Activated naive CD4-positive, alpha-beta T cell treated with anti-CD3 and anti-CD28 coated beads for 36 hours (primary cell): Measurements from ENCODE around the gene SLC1A2. TPM values are rescaled to one million over a fixed set of nuclear protein-coding genes. Genes with fewer than 3 reads are reported as not detected.

Experiments
- CTCF ChIA-PET: fragments of 350-600 bp; sonication (Branson Sonifier 250); formaldehyde crosslinking; loops from one replicate; lab custom pipeline; 2021; ENCODE audit warnings: antibody characterized with exemption; lab: Charles Lee
- DNase-seq: peaks from one replicate; pipeline ENCODE4 v3.0.0-alpha.2; 2020
- H3K27ac Mint-ChIP-seq: one replicate; pipeline ENCODE4 v1.8.0; 2021; ENCODE audit warnings: mild to moderate bottlenecking, mixed read lengths
- H3K27me3 Mint-ChIP-seq: one replicate; pipeline ENCODE4 v1.8.0; 2021; ENCODE audit warnings: low read depth, mixed read lengths
- H3K36me3 Mint-ChIP-seq: one replicate; pipeline ENCODE4 v1.8.0; 2021; ENCODE audit warnings: low read depth, mixed read lengths
- H3K4me1 Mint-ChIP-seq: one replicate; pipeline ENCODE4 v1.8.0; 2021; ENCODE audit warnings: low read depth, mixed read lengths
- H3K4me3 Mint-ChIP-seq: one replicate; pipeline ENCODE4 v1.8.0; 2021; ENCODE audit warnings: mild to moderate bottlenecking, moderate library complexity, mixed read lengths
- H3K9me3 Mint-ChIP-seq: one replicate; pipeline ENCODE4 v1.8.0; 2021; ENCODE audit warnings: mixed read lengths
- intact Hi-C: fragments of 100-400 bp; cut with micrococcal nuclease; formaldehyde crosslinking; loops from one replicate; pipeline ENCODE4 v1.15.1; 2023
- total RNA-seq, 2 experiments: library from RNA; stranded (reverse); gene quantifications; one replicate each; pipeline ENCODE4 v1.2.3, GENCODE V29; 2021

Gene SLC1A2
- total RNA-seq, 2 experiments from 2014 or later = not detected

GRCh38 chr11:35426351-35426750 lies 7.0 kb upstream of the SLC1A2 start:
- CTCF ChIA-PET = interaction anchor here (1.4 kb wide), 1 partner anchor 59 kb away, joined by 3 read pairs; no protein-coding TSS in a partner anchor
- no peaks in the 10 kb centered on the region for H3K36me3 Mint-ChIP-seq
- no peak for DNase-seq
- no peak overlapping the region for H3K4me3 Mint-ChIP-seq
- no peaks in the 10 kb centered on the region for H3K4me1 Mint-ChIP-seq
- H3K27ac Mint-ChIP-seq = no peak overlapping the region
- H3K27me3 Mint-ChIP-seq = peaks cover 39% of the 10 kb centered on the region
- intact Hi-C loops = no loop called here
- no peaks in the 10 kb centered on the region for H3K9me3 Mint-ChIP-seq

GRCh38 chr11:35425603-35426212 lies 6.3 kb upstream of the SLC1A2 start:
- CTCF ChIA-PET = interaction anchor here (1.4 kb wide), 1 partner anchor 60 kb away, joined by 3 read pairs; no protein-coding TSS in a partner anchor
- intact Hi-C loops = no loop called here

GRCh38 chr11:35424157-35424940 lies 5.0 kb upstream of the SLC1A2 start:
- H3K27ac Mint-ChIP-seq = no peak overlapping the region
- no peaks in the 10 kb centered on the region for H3K36me3 Mint-ChIP-seq
- peaks cover 50% of the 10 kb centered on the region for H3K27me3 Mint-ChIP-seq
- intact Hi-C loops = no loop called here
- peaks cover 4% of the 10 kb centered on the region for H3K4me1 Mint-ChIP-seq
- H3K4me3 Mint-ChIP-seq = no peak overlapping the region
- CTCF ChIA-PET = interaction anchor here (0.6 to 1.4 kb wide), 4 partner anchors 10 to 65 kb away, joined by 3 to 4 read pairs (median 4); no protein-coding TSS in a partner anchor
- no peak for DNase-seq
- no peaks in the 10 kb centered on the region for H3K9me3 Mint-ChIP-seq

More at GRCh38 chr11:35425603-35426212, 6.3 kb upstream of the SLC1A2 start:
- Mint-ChIP-seq H3K27ac (no peak overlapping the region), H3K9me3 (no peaks in the 10 kb centered on the region), H3K4me1 (no peaks in the 10 kb centered on the region), H3K27me3 (peaks cover 42% of the 10 kb centered on the region), H3K4me3 (no peak overlapping the region), H3K36me3 (no peaks in the 10 kb centered on the region)
- no peak for DNase-seq

GRCh38 chr11:35420371-35420770 lies 1.0 kb upstream of the SLC1A2 start:
- peak overlapping the region; percentile 50 for H3K4me3 Mint-ChIP-seq
- H3K27ac Mint-ChIP-seq = no peak overlapping the region
- intact Hi-C loops = no loop called here
- CTCF ChIA-PET = interaction anchor here (0.6 to 1.5 kb wide), 3 partner anchors 29 to 584 kb away, joined by 3 to 4 read pairs (median 3); no protein-coding TSS in a partner anchor
- no peak for DNase-seq
- no peaks in the 10 kb centered on the region for H3K9me3 Mint-ChIP-seq
- no peaks in the 10 kb centered on the region for H3K36me3 Mint-ChIP-seq
- peaks cover 59% of the 10 kb centered on the region for H3K27me3 Mint-ChIP-seq
- peaks cover 9% of the 10 kb centered on the region for H3K4me1 Mint-ChIP-seq

- Mint-ChIP-seq H3K27me3 (peaks cover 58% of the 10 kb centered on the region), H3K9me3 (no peaks in the 10 kb centered on the region), H3K4me3 (peak overlapping the region; percentile 50), H3K36me3 (no peaks in the 10 kb centered on the region), H3K4me1 (peaks cover 9% of the 10 kb centered on the region), H3K27ac (no peak overlapping the region)
- intact Hi-C loops = no loop called here
- no peak for DNase-seq
- CTCF ChIA-PET = interaction anchor here (0.6 to 1.5 kb wide), 4 partner anchors 28 to 583 kb away, joined by 3 to 4 read pairs (median 3); no protein-coding TSS in a partner anchor
These were observed 524 bp upstream of the SLC1A2 start for GRCh38 chr11:35419830-35420333.

GRCh38 chr11:35418282-35419183 lies 825 bp downstream of the SLC1A2 start:
- Mint-ChIP-seq H3K36me3 (no peaks in the 10 kb centered on the region), H3K9me3 (no peaks in the 10 kb centered on the region), H3K4me3 (peak overlapping the region; percentile 66), H3K4me1 (peaks cover 9% of the 10 kb centered on the region), H3K27ac (no peak overlapping the region), H3K27me3 (peaks cover 58% of the 10 kb centered on the region)
- peak; percentile 42 for DNase-seq
- intact Hi-C loops = no loop called here
- CTCF ChIA-PET = interaction anchor here (1.1 to 1.5 kb wide), 2 partner anchors 27 to 67 kb away, joined by 3 read pairs; no protein-coding TSS in a partner anchor

- H3K4me1 Mint-ChIP-seq = peaks cover 9% of the 10 kb centered on the region
- H3K27me3 Mint-ChIP-seq = peaks cover 40% of the 10 kb centered on the region
- no peak overlapping the region for H3K27ac Mint-ChIP-seq
- intact Hi-C loops = no loop called here
- H3K9me3 Mint-ChIP-seq = no peaks in the 10 kb centered on the region
- DNase-seq = no peak
- H3K36me3 Mint-ChIP-seq = no peaks in the 10 kb centered on the region
- CTCF ChIA-PET = interaction anchor here (1.1 to 2.1 kb wide), 3 partner anchors 23 to 830 kb away, joined by 3 to 4 read pairs (median 3); no protein-coding TSS in a partner anchor
- H3K4me3 Mint-ChIP-seq = no peak overlapping the region
These were observed 3.9 kb downstream of the SLC1A2 start for GRCh38 chr11:35415487-35415886.

- Mint-ChIP-seq H3K27ac (no peak overlapping the region), H3K36me3 (no peaks in the 10 kb centered on the region), H3K4me1 (peaks cover 5% of the 10 kb centered on the region), H3K4me3 (no peak overlapping the region), H3K9me3 (no peaks in the 10 kb centered on the region), H3K27me3 (peaks cover 35% of the 10 kb centered on the region)
- intact Hi-C loops = no loop called here
- DNase-seq = no peak
- CTCF ChIA-PET = interaction anchor here (0.7 to 2.1 kb wide), 4 partner anchors 10 to 829 kb away, joined by 3 to 4 read pairs (median 3); no protein-coding TSS in a partner anchor
These were observed 4.6 kb downstream of the SLC1A2 start for GRCh38 chr11:35414776-35415175.

GRCh38 chr11:35414311-35414710 lies 5.0 kb downstream of the SLC1A2 start:
- no peaks in the 10 kb centered on the region for H3K36me3 Mint-ChIP-seq
- no peak overlapping the region for H3K27ac Mint-ChIP-seq
- CTCF ChIA-PET = interaction anchor here (0.7 to 1.2 kb wide), 3 partner anchors 10 to 71 kb away, joined by 3 read pairs; no protein-coding TSS in a partner anchor
- peaks cover 5% of the 10 kb centered on the region for H3K4me1 Mint-ChIP-seq
- H3K4me3 Mint-ChIP-seq = no peak overlapping the region
- intact Hi-C loops = no loop called here
- no peak for DNase-seq
- H3K9me3 Mint-ChIP-seq = no peaks in the 10 kb centered on the region
- peaks cover 34% of the 10 kb centered on the region for H3K27me3 Mint-ChIP-seq

GRCh38 chr11:35413598-35413997 lies 5.8 kb downstream of the SLC1A2 start:
- H3K27me3 Mint-ChIP-seq = peaks cover 32% of the 10 kb centered on the region
- CTCF ChIA-PET = interaction anchor here (1.9 kb wide), 1 partner anchor 487 kb away, joined by 8 read pairs; no protein-coding TSS in a partner anchor
- intact Hi-C loops = no loop called here

GRCh38 chr11:35412285-35412684 lies 7.1 kb downstream of the SLC1A2 start:
- Mint-ChIP-seq H3K27me3 (peaks cover 19% of the 10 kb centered on the region), H3K4me3 (no peak overlapping the region), H3K9me3 (no peaks in the 10 kb centered on the region), H3K27ac (no peak overlapping the region), H3K4me1 (no peaks in the 10 kb centered on the region), H3K36me3 (no peaks in the 10 kb centered on the region)
- intact Hi-C loops = no loop called here
- CTCF ChIA-PET = interaction anchor here (0.6 to 1.9 kb wide), 11 partner anchors 9 to 487 kb away, joined by 3 to 8 read pairs (median 4); no protein-coding TSS in a partner anchor
- DNase-seq = no peak

More at GRCh38 chr11:35413598-35413997, 5.8 kb downstream of the SLC1A2 start:
- Mint-ChIP-seq H3K27ac (no peak overlapping the region), H3K9me3 (no peaks in the 10 kb centered on the region), H3K4me3 (no peak overlapping the region), H3K4me1 (peaks cover 4% of the 10 kb centered on the region), H3K36me3 (no peaks in the 10 kb centered on the region)
- no peak for DNase-seq
